GOT3 (cell line): Measurements from ENCODE around the gene NPSR1.
"Not testable (repeated sequence)": the region's sequence is repeated elsewhere in the genome, so short reads cannot be mapped to it uniquely, and the experiment has no call there.

Experiments used
- DNase-seq: peaks from one replicate; lab custom pipeline; 2025; ENCODE audit warnings: mixed read lengths; lab: John Stamatoyannopoulos, UW

Gene NPSR1, protein sequence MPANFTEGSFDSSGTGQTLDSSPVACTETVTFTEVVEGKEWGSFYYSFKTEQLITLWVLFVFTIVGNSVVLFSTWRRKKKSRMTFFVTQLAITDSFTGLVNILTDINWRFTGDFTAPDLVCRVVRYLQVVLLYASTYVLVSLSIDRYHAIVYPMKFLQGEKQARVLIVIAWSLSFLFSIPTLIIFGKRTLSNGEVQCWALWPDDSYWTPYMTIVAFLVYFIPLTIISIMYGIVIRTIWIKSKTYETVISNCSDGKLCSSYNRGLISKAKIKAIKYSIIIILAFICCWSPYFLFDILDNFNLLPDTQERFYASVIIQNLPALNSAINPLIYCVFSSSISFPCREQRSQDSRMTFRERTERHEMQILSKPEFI

DNA sequence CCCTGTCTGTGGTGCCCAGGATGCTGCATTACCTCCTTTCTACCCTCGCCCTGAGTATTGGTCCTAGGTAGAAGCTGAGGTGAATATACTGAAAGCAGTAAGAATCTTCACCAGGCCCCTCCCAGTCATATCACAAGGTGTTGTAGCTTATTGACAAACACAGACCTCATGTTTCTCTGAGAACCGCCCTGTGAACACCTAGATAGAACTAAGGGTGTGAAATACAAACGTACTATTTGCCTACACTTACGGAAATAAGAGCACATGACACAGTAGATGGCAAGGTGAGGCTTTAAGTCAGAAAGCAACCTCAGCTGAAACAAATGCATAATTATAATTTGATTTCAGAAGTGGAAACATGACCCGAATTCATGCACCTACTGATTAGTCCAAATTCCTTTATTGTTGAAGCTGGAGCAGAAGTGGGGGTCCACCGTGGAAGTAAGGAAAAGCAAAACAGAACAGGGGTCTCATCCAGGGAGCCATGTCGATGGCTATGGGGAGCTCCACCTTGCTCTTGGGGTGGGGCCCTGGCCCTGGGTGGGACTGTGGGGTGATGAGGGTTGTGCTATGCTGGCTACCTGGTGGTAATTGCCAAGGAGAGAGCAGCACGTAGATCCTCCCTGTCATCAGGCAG is at the start of gene NPSR1:
NPSR1 (plus strand) TSS at position 587 of the 637 bp plus-strand sequence. CDS start 195 bp downstream, outside the sequence.
- DNase-seq, result no peak

DNA sequence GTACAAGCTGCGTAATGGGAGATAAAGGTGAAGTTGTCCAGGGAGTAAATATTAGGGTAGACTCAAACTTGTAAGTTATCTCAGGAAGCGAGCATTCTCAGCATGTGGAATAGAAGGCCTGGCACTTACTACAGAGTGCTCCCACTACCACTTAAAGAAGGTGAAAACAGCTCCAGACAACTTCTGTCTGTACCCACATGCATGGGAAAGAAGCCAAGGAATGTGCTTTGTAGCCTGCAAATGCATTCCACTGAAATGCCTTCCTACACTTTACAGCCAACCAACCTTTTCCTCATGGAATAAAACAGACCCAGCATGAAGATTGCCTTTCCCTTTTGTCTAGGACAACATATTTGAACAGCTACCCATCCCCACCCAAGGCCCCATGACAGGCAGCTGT is 45.4 kb upstream of the NPSR1 start:
- no peak for DNase-seq

DNA sequence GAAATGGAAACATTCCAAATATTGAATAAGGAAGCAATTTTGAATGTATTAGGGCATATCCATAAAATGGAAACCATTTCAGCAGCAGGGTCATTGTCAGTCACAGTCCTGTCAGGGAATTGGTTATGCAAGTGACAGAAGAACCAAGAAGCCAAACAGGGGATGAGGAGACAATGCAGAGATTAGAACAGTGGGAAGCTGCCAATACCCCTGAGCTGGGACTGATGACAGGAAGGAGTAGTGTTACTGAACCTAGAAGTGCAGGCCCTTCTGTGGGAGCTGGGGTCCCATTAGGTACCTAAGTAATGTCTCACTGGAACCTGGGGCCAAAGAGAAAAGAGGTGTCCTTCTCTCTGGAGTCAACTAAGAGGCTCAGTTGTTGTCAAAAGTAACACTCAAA is 37.6 kb upstream of the NPSR1 start:
- DNase-seq, result no peak

DNA sequence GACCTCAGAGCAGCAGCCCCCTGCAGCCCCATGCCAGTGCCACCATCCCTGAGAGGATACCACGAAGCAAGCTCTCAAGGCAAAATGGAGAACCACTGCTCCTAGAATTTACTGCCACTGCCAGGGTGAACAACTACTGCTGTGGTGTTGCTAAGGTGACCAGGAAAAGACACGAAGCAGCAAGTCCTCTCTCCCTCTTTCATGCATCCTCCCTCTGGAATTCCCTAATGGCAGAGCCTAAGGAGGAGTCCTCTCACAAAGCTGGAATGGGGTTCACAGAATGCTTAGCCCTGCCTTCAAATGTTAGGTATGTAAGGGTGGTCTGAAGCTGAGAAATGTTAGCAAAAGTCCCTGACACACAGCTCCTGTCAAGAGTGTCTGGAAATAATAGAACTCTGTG is 35.8 kb upstream of the NPSR1 start:
- DNase-seq, result no peak

DNA sequence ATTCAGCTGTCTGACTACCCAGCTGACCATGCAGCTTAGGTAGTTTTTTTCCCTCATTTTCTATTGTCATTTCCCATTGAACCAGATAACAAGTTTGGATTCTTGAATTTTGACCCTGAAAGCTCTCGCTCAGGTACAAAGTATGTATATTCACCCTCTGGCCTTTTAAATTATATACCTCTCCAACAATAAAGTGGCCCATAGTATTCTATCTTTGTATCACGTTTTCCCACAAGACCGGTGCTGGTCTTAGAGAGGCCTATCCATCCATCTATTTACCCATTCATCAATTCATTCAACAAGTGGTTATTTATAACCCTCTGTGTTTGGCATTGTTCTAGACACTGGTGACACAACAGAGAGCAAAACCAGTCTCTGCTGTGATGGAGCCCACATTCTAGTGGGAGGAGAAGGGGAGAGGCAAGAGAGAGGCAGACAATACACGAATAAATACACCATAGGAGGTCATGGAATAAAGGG is 35.2 kb upstream of the NPSR1 start:
- no peak for DNase-seq

DNA sequence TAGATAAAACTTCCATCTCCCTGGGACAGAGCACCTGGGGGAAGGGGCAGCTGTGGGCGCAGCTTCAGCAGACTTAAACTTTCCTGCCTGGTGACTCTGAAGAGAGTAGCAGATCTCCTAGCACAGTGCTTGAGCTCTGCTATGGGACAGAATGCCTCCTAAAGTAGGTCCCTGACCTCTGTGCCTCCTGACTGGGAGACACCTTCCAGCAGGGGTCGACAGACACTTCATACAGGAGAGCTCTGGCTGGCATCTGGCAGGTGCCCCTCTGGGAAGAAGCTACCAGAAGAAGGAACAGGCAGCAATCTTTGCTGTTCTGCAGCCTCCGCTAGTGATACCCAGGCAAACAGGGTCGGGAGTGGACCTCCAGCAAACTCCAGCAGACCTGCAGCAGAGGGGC is 29.4 kb upstream of the NPSR1 start:
- DNase-seq, result not testable (repeated sequence)

DNA sequence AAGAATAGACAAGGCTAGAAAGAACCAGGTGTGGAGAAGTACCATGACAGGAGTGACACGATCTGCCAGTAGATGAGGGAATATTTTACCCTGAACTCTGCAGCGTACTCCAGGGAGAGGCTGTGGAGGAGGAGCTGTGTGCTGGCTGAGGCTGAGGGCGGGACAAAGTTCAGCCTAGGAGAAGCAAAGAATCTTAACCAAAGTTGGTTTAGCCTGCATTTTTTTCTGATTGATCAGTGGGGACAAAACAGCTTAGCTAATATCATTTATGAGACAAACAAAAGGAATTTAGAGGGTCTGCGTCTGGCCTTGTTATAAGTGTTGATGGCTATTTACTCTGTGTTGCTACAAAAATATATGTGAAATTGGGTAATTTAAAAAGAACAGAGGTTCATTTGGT is 5.2 kb upstream of the NPSR1 start:
- DNase-seq, result no peak

- DNase-seq, result no peak
Observed at GRCh38 chr7:34653787-34654186, 4.2 kb upstream of the NPSR1 start.

DNA sequence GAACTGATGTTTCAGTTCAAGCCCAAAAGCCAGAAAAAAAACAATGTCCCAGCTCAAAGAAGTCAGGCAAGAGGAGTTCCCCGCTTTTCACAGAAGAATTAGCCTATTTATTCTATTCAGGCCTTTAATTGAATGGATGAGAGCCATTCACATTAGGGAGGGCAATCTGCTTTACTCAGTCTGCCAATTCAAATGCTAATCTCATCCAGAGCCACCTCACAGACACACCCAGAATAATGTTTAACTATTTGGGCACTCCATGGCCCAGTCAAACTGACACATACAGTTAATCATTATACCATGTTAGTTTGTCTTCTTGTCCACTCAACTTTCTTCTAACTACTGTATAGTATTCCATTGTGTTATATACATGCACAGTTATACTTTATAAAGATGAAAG is 2.6 kb upstream of the NPSR1 start:
- DNase-seq, result no peak

DNA sequence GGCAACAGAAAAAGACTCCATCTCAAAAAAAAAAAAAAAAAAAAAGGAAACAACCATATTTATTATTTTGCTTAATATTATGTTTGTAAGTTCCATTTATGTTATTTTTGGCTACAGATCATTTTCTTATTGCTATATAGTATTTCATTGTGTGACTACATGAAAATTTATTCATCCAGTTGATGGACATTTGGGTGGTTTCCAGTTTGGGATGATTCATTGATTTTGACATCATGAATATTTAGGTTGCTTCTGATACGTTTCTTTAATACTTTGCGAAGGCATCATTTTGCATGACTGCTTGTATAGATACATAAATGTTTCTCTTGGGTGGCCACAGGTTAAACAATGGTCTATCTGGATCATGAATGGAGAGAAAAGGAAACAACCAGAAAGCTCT is 2.0 kb upstream of the NPSR1 start:
- no peak for DNase-seq

GRCh38 chr7:34659472-34660075 is 1.6 kb downstream of the NPSR1 start:
- no peak for DNase-seq

- DNase-seq, result no peak
Observed at GRCh38 chr7:34662058-34662708, 4.2 kb downstream of the NPSR1 start.

DNA sequence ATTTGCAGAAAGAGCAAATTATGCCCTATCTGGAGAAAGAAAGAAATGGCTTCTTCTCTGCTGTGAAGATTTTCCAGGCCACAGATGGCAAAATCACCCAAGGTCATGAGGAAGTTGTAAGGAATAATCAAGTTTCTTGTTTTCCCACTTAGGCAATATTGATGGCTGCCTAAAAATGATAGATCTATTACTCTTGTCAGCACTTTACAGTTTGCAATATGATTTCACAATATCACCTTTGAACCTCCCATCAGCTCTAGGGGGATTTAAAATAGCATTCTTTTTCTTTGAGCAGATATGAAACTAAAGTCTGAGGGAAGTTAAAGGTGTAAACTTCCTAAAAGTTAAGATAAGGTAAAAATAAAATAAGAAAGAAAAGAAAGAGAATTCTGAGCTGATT is 6.7 kb downstream of the NPSR1 start:
- no peak for DNase-seq

DNA sequence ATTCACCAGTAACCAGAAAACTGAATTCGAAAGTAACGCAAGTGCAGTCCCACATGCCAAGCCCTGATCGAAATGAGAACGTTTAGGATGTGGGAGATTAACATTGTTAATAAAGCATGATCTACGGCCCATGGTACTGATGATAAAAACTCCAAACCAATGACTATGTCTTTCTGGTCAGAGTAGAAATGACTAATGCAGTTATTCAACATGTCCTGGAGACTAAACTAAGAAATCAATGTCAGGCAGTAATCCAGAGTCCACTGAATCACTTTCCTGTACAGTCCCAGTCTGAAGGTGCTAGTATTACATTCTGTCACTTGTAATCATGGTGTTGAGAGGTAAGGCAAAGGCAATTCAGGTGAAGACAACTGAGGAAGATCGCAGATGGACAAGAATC is 14.4 kb downstream of the NPSR1 start:
- DNase-seq, result no peak

DNA sequence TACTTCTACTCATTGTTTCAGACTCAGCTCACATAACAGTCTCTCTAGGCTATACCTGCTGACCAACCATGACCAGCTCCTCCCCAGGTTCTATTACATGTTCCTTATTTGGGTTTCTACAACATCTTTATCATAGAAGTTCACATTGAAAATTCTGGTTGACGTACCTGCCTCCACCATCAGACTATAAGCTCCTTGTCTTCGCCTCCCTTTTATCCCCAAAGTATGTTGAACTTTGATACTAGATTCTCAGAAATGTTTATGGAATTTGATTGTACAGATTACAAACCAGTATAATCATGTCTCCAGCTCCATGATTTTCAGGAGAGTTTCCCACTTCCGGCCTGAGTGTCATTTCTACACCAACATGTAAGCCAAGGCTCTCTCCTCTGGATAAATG is 15.0 kb downstream of the NPSR1 start:
- DNase-seq, result no peak

GRCh38 chr7:34675749-34676374 is 17.8 kb downstream of the NPSR1 start:
- no peak for DNase-seq

DNA sequence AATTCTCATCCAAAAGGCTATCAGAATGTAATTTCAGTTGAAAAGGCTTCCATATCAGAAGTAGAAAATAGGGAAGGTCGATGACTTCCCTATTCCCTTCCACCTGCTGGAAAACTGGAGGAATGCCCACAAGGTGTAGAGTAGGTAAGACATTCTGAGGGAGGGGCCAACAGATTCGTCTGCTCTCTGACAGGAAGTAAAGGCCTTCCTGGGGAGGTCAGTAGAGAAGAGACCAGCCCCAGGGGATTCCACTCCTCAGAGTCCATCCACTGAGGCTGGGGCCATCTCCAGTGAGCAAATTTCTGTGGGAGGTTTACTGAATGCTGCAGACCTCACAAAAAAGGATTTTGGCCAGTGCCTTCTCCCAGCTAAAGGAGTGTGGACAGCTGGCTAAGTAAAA is 19.5 kb downstream of the NPSR1 start:
- no peak for DNase-seq

DNA sequence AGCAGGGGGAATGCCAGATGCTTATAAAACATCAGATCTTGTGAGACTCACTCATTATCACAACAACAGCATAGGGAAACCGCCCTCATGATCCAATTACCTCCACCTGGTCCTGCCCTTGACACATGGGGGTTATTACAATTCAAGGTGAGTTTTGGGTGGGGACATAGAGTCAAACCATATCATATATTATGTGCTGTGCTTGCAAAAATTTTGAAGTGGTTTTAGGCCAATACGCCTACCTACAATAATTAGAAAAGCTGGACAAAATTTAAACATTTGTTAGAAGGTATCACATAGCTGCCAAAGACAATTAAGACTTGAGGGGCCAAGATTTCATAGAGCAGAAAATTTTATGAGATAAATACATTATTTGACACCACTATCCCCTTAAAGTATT is 29.5 kb downstream of the NPSR1 start:
- DNase-seq, result no peak

DNA sequence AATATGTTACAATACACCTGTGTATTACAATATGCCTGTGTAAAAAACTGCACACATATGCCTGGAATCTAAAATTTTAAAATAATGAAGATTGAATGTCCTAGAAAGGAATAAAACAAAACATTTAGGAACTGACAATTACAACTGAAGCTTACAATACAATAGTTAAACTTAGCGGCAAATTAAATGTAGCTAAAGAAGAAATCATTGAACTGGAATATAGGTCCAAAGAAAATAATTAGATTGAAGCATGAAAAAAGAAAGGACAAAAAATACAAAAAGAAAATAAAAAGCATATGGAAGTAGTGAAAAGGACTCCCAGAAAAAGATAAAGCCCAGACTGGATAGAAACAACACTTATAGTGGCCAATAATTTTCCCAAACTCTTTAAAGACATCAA is 38.4 kb downstream of the NPSR1 start:
- no peak for DNase-seq

- no peak for DNase-seq
Observed at GRCh38 chr7:34709771-34710170, 51.8 kb downstream of the NPSR1 start.

- no peak for DNase-seq
Observed at GRCh38 chr7:34718867-34719266, 60.8 kb downstream of the NPSR1 start.

DNA sequence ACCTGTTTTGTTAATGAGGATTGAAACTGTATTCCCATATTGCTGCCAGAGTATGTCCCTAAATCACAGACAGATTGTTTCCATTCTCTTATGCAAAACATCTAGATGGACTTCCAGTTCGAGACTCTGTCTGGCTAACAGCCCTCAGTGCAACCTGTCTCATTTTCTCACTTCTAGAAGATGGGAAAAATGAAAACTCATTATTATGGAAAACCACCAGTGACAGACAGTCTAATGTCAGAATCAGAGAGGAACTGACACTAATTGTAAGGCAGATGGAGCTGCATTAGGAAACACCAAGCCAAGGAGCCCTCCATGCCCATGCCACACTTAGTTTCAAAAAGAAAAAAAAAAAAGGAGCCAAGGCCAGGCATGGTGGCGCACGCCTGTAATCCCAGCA is 61.6 kb downstream of the NPSR1 start:
- no peak for DNase-seq
